Bone marrow (tissue), 2 donors: ENCODE measurements around the gene KIAA1614.
"Not testable (repeated sequence)": the region's sequence is repeated elsewhere in the genome, so short reads cannot be mapped to it uniquely, and the experiment has no call there.

Experiments used
- DNase-seq, 2 donors: peaks; one replicate each; lab custom pipeline; 2025; lab: John Stamatoyannopoulos, UW

KIAA1614 gene

DNA sequence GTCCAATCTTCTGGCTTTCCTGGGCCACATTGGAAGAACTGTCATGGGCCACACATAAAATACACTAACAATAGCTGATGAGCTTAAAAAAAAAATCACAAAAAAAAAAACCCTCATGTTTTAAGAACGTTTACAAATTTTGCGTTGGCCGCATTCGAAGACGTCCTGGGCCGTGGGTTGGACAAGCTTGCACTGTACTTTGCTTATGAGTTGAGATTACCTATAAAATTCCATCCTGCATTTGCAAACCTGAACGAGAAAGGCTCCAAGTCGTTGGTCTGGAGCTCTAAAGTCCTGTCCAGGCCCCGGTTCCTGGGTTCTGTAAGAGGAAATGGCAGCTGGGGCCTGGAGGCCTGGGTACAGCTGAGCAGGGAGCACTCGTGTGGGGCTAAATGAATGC lies 51.4 kb downstream of the KIAA1614 start:
- no peak for DNase-seq

DNA sequence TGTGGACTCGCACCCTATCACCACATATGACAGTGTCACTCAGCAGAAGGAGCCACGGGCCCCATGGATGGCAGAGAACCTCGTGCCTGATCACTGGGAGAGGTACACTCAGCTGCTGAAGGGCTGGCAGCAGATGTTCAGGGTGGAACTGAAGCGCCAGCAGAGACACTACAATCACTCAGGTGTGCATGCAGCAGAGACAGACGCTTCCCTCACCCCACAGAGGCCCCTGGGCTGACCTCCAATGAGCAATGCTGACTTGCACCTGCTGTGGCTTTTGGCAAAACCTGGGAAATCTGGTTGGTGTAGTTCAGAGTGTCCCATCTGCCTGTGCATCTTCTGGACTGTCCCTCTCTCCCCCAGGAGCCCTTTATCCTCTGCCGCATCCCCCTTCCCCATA lies 51.9 kb downstream of the KIAA1614 start:
- no peak for DNase-seq

GRCh38 chr1:180966312-180966711 lies 53.6 kb downstream of the KIAA1614 start:
- DNase-seq: no peak

GRCh38 chr1:180966744-180967536 lies 54.2 kb downstream of the KIAA1614 start:
- no peak for DNase-seq

- no peak for DNase-seq
Observed at GRCh38 chr1:180967558-180967957, 54.9 kb downstream of the KIAA1614 start.

DNA sequence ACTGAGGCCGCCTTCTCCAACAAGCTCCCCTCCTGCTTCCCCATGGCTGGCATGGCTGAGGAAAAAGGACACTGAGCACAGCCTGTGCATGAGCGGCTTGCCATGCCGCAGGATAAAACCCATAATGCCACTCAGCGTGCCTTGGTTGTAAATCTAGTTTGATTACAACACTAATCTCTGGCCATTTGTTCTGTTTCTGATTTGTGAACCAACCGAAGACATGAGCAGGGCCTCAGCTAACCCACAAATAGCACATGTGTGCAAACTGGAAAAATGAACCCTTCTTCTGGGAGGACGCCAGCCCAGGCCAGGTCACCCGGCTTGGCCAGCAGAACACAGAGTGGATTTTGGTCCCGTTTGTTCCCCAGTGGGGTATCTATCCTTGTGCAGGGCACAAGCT lies 56.1 kb downstream of the KIAA1614 start:
- DNase-seq: not testable (repeated sequence)

GRCh38 chr1:180969434-180969833 lies 56.7 kb downstream of the KIAA1614 start:
- no peak for DNase-seq

- DNase-seq: no peak
Observed at GRCh38 chr1:180970333-180971079, 57.8 kb downstream of the KIAA1614 start.

GRCh38 chr1:180971273-180971997 lies 58.7 kb downstream of the KIAA1614 start:
- DNase-seq: no peak

DNA sequence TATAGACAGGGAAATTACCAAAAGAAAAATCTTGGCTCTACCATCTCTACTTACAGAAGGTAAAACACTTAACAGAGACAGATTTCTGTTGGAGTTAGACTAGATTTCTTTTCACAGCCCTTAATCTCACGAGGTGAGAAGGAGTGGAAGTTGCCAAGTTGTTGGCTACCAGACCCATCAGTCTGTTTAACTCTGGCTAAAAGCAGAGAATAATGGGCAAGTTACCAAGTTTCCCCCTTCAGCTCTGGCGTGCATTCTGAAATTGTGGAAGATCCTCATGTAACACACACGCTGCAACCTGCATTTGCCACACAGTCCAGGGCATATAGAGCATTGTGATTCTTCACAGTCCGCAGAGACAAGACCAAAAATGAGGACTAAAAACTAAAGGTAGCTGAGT lies 60.7 kb downstream of the KIAA1614 start:
- no peak for DNase-seq

DNA sequence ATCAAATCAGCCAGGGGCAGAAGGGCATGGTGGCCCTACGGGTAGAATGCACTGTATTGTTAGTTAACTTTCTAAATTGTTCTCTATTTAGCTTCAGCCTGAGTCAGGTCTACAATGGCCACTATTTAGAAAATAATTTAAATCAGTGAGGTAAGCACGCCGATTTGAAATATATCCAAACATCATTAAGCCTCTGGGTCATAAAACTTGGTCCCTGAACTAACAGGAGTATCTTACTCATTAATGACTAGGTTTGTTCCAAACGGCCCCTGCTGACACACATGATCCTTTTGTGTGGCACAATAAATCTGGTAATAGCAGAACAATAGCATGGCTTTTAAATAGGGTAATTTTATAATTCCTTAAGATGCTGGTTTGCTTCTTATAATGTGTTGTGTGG lies 61.5 kb downstream of the KIAA1614 start:
- no peak for DNase-seq

DNA sequence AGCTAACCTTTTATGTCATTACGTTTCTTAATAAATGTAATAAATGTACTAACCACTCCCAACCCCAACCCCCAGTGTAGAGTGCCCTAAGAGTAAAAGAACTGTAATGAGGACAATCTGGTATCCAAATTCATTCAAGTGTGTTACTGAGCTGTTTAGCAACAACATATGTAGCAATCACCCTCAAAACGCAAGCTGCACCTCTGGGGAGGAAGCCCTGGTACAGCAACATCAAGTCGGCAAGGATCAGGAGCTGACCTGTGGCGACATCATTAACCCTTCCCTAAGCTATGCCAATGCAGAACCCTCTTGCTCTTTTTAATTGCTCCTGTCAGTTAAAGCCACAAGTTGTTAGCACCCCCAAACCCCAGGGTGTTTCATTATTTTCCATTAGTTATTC lies 62.9 kb downstream of the KIAA1614 start:
- DNase-seq: no peak

DNA sequence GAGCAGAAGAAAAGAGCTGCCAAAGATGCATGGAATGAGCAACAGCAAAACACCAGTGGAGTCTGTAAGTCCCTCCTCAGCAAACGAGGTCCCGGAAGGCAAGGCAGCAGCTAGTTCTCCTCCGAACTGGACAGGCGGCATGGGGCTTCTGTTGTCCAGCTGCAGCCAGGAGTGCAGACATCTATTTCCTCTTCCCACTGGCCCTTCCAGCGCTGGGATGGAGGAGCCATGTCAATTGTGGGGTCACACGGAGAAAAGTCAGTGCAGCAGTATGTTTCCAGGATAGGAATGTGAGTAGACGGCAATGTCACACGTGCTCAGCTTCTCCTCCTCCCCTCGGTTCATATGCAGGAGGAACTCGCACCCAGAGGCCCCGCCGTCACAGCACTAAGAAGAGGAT lies 63.5 kb downstream of the KIAA1614 start:
- no peak for DNase-seq

GRCh38 chr1:180976732-180977357 lies 64.1 kb downstream of the KIAA1614 start:
- no peak for DNase-seq

GRCh38 chr1:180981596-180982387 lies 69.1 kb downstream of the KIAA1614 start:
- no peak for DNase-seq

DNA sequence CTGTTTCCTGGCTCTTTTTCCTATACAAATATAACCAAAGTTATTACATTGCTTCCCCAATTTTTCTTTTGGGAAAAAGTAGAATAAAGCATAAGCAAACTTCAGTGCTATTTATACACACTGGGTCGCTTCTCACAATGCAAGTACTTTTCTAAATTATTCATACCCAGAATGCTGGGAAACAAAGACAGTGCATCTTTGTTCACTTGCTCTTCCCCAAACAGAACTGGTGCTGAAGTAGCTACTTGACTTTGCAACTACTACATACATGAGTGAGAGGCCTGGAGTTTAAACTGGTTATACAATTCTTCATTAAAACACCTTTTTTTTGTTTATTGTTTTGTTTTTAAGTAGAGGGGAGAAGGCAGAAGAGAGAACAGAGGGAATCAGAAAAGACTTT lies 69.7 kb downstream of the KIAA1614 start:
- DNase-seq: no peak

DNA sequence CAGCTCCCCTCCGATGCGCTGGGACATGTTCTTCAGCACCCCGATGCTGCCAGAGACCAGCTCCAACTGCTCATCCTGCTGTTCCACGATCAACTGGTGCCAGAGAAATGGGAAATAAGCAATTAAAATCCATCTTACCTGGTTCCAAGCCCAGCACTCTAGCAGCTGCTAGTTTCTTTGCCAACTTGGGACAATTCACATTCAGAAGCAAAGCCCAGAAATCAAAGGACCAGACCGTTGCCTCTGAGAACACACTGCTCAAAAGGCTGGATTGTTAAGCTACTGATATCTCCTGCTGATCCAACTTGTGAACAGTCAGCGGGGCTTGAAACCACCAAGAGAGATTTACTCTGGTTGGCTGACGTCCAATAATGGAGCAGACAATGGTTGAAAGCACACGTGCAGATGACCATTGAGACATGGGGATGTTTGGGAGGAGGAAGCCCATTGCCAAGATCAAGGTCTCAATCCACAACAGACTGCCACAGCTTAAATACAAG lies 75.6 kb downstream of the KIAA1614 start:
- DNase-seq: no peak

DNA sequence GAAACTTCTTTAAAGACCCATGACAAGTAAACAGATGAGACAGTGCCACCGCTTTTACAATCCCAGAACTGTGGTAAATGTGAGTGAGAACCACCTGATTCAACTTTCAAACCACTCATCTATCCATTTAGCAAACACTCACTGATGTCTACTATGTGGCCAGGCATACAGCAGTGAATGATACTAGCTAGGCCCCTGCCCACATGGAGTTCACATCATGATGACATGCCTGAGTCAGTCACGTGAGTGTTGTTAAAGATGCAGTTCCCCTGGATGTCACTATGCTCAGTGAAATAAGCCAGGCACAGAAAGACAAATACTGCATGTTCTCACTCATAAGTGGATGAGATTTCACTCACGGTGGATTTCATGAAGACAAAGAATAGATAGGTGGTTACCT lies 81.6 kb downstream of the KIAA1614 start:
- DNase-seq: no peak

GRCh38 chr1:180997843-180998504 lies 85.3 kb downstream of the KIAA1614 start:
- DNase-seq: no peak
